ENCODE data around the gene TRIM58.

- no peak for TF ChIP-seq REST (IDR thresholded peaks at IDR 0.05; ENCODE audit: insufficient read depth in 1 of 2, low read depth in 2 of 2, low read length in 1 of 2)
- no peak for TF ChIP-seq CTCF (IDR thresholded peaks at IDR 0.05)
- TF ChIP-seq POLR2AphosphoS5 (IDR thresholded peaks at IDR 0.05; ENCODE audit: low read depth, low read length): no peak
Measured at GRCh38 chr1:247904122-247904521, 47.1 kb downstream of the TRIM58 start.

All from Panc1 (cell line).